Suppressor macrophage treated with lipopolysaccharide for 1 hour (primary cell): ENCODE measurements around the gene CTBP2.

Source experiments
- DNase-seq, 3 donors: peaks; one replicate each; pipeline ENCODE4 v3.0.0-alpha.2; 2020 to 2022

Gene CTBP2

GRCh38 chr10:125159932-125160855 is at the start of gene CTBP2:
Gene CTBP2 (minus strand): TSS chr10:125160563.
- DNase-seq = peak in 2 of 3 donors; percentile 41 to 65

- no peak for DNase-seq
These were observed 49.4 kb upstream of the CTBP2 start for GRCh38 chr10:125209591-125210355.

GRCh38 chr10:125208854-125209565 is 48.6 kb upstream of the CTBP2 start:
- no peak for DNase-seq

- DNase-seq = no peak
These were observed 46.3 kb upstream of the CTBP2 start for GRCh38 chr10:125206623-125207022.

GRCh38 chr10:125205431-125205830 is 45.1 kb upstream of the CTBP2 start:
- no peak for DNase-seq

GRCh38 chr10:125204400-125204799 is 44.0 kb upstream of the CTBP2 start:
- no peak for DNase-seq

GRCh38 chr10:125203186-125203800 is 42.9 kb upstream of the CTBP2 start:
- DNase-seq = no peak

- DNase-seq = no peak
These were observed 41.6 kb upstream of the CTBP2 start for GRCh38 chr10:125201791-125202622.

GRCh38 chr10:125201108-125201524 is 40.8 kb upstream of the CTBP2 start:
- peak; percentile 4 to 20 (median 19) for DNase-seq

- no peak for DNase-seq
These were observed 40.0 kb upstream of the CTBP2 start for GRCh38 chr10:125200396-125200795.

GRCh38 chr10:125199270-125199669 is 38.9 kb upstream of the CTBP2 start:
- DNase-seq = no peak

- DNase-seq = no peak
These were observed 34.5 kb upstream of the CTBP2 start for GRCh38 chr10:125194814-125195213.

- no peak for DNase-seq
These were observed 33.0 kb upstream of the CTBP2 start for GRCh38 chr10:125193306-125193877.

- DNase-seq = no peak
These were observed 32.3 kb upstream of the CTBP2 start for GRCh38 chr10:125192620-125193019.

- no peak for DNase-seq
These were observed 31.6 kb upstream of the CTBP2 start for GRCh38 chr10:125192005-125192404.

- no peak for DNase-seq
These were observed 30.6 kb upstream of the CTBP2 start for GRCh38 chr10:125190946-125191345.

GRCh38 chr10:125190414-125190813 is 30.1 kb upstream of the CTBP2 start:
- DNase-seq = no peak

GRCh38 chr10:125189162-125189561 is 28.8 kb upstream of the CTBP2 start:
- DNase-seq = no peak

- DNase-seq = no peak
These were observed 27.2 kb upstream of the CTBP2 start for GRCh38 chr10:125187238-125188194.
